ENCODE measurements around the gene PPP1R14C. TPM values are rescaled to one million over a fixed set of nuclear protein-coding genes. Genes with fewer than 3 reads are reported as not detected.
A peak's percentile ranks its signal among the peaks of the same experiment; 100 is the strongest.
"Not testable (repeated sequence)": the region's sequence is repeated elsewhere in the genome, so short reads cannot be mapped to it uniquely, and the experiment has no call there.

The PPP1R14C gene
- total and polyA plus RNA-seq, 4 donors: 6.5 to 68.4 (median 24.0) TPM

DNA sequence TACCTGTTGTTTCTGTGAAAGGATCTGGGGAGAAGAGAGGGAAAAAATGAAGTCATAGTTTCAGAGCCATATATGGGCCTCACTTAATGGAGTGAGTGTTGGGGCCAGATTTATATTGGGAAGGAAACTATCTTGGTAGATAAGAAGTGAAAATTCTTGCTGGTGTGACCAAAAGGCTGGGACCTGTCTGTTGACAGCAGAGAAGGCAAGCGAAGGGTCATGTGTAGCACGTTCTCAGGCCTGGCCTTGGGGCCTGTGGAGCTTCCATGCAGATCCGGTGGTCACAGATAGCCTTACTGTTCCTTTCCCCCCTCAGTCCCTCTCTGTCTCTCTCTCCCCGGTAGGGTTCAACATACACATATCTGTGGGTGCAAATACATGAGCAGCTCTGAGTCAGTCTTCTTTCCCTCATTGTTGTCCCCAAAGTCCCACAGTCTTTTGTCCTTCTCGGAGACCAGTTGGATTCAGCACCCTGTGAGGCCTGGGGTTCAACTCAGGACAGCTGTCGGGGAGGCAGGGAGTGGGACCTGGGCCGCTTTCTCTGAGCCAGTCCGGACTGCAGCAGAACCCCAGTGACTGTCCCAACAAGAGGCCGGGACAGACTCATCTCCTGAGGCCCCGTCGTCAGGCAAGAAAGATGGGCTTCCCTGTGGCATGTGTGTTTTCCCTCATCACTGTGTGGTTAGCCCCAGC is 34.6 kb downstream of the PPP1R14C start:
- WGBS, 2 donors: 93% methylated on average over 11 of the region's 11 CpGs
- Histone ChIP-seq H3K9me3 (ENCODE audit: control insufficient read depth in 4 of 4, insufficient read depth in 3 of 4, low read length in 3 of 4) (no peaks in the 10 kb centered on the region), H3K9ac (ENCODE audit: insufficient read depth in 1 of 2, low read length in 2 of 2) (no peak overlapping the region), H3K4me1 (ENCODE audit: control insufficient read depth in 5 of 5, insufficient read depth in 5 of 5, low read length in 5 of 5) (peaks cover 2 to 25% (median 12%) of the 10 kb centered on the region in 5 donors), H3K4me3 (no peak overlapping the region), H3K27ac (ENCODE audit: low read depth in 1 of 2, low read length in 1 of 2) (peak overlapping the region in 1 of 2 donors; percentile 92), H3K27me3 (ENCODE audit: control insufficient read depth in 3 of 3, insufficient read depth in 3 of 3, low read length in 2 of 3) (no peaks in the 10 kb centered on the region), H3K36me3 (ENCODE audit: control insufficient read depth in 4 of 4, insufficient read depth in 4 of 4, low read length in 4 of 4) (no peaks in the 10 kb centered on the region)
- ATAC-seq (ENCODE audit: insufficient read depth, low FRiP score) (no peak), DNase-seq (peak in 2 of 3 donors; percentile 48 to 50)
- TF ChIP-seq, protein P1, sequence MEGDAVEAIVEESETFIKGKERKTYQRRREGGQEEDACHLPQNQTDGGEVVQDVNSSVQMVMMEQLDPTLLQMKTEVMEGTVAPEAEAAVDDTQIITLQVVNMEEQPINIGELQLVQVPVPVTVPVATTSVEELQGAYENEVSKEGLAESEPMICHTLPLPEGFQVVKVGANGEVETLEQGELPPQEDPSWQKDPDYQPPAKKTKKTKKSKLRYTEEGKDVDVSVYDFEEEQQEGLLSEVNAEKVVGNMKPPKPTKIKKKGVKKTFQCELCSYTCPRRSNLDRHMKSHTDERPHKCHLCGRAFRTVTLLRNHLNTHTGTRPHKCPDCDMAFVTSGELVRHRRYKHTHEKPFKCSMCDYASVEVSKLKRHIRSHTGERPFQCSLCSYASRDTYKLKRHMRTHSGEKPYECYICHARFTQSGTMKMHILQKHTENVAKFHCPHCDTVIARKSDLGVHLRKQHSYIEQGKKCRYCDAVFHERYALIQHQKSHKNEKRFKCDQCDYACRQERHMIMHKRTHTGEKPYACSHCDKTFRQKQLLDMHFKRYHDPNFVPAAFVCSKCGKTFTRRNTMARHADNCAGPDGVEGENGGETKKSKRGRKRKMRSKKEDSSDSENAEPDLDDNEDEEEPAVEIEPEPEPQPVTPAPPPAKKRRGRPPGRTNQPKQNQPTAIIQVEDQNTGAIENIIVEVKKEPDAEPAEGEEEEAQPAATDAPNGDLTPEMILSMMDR (IDR thresholded peaks at IDR 0.05; ENCODE audit: control extremely low read depth, extremely low read depth): no peak

DNA sequence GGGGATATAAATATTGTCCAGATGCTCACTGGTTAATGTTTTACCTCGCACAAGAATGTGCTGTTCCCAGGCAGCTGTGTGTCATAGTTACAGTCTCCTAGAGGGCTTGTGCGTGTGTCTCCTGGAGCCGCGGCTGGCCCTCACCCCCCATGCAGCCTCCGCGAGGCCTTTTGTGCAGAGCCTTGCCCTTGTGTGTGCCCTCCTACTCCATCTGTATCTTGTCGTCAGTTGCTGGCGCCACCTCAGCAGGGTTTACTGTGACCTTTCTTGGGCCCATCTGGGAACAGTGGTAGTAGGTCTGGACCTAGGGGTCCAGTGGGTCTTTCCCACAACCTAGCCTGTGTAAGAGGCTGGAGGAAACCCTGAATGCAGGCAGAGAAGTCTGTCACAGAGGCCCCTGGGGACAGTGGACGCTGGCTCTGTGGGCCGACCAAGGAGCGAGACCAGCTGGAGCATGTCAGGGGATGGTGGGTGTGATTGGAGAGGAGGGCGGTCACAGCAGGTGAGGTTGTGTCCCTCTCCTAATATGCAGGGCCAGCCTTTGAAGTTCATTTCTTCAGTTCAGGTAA is 35.2 kb downstream of the PPP1R14C start:
- H3K9ac ChIP-seq (ENCODE audit: insufficient read depth in 1 of 2, low read length in 2 of 2): no peak overlapping the region
- H3K4me1 ChIP-seq (ENCODE audit: control insufficient read depth in 5 of 5, insufficient read depth in 5 of 5, low read length in 5 of 5): peaks cover 2 to 25% (median 12%) of the 10 kb centered on the region in 5 donors
- peak; percentile 47 to 57 (median 51) for DNase-seq
- no peak overlapping the region for H3K4me3 ChIP-seq
- WGBS, 2 donors: 74 to 82% methylated on average over 12 of the region's 12 CpGs
- TF ChIP-seq, protein P1 (IDR thresholded peaks at IDR 0.05; ENCODE audit: control extremely low read depth, extremely low read depth): no peak
- H3K9me3 ChIP-seq (ENCODE audit: control insufficient read depth in 4 of 4, insufficient read depth in 3 of 4, low read length in 3 of 4): no peaks in the 10 kb centered on the region
- peak overlapping the region; percentile 20 to 82 for H3K27ac ChIP-seq (ENCODE audit: low read depth in 1 of 2, low read length in 1 of 2)
- peak; percentile 12 for ATAC-seq (ENCODE audit: insufficient read depth, low FRiP score)
- no peaks in the 10 kb centered on the region for H3K36me3 ChIP-seq (ENCODE audit: control insufficient read depth in 4 of 4, insufficient read depth in 4 of 4, low read length in 4 of 4)
- no peaks in the 10 kb centered on the region for H3K27me3 ChIP-seq (ENCODE audit: control insufficient read depth in 3 of 3, insufficient read depth in 3 of 3, low read length in 2 of 3)

DNA sequence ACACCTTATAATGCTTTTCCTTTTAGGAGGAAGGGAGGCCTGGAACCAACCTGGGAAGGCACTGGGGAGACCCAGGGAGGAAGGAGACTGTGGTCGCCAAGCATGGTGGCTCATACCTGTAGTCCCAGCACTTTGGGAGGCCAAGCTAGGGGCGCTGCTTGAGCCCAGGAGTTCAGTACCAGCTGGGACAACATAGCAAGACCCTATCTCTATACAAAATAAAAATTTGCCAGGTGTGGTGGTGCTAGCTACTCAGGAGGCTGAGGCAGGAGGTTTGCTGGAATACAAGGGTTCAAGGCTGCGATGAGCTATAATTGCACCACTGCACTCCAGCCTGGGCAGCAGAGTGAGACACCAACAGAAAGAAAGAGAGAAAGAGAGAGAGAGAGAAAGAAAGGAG is 36.2 kb downstream of the PPP1R14C start:
- H3K4me3 ChIP-seq: no peak overlapping the region
- no peak overlapping the region for H3K9ac ChIP-seq (ENCODE audit: insufficient read depth in 1 of 2, low read length in 2 of 2)
- no peaks in the 10 kb centered on the region for H3K36me3 ChIP-seq (ENCODE audit: control insufficient read depth in 4 of 4, insufficient read depth in 4 of 4, low read length in 4 of 4)
- H3K9me3 ChIP-seq (ENCODE audit: control insufficient read depth in 4 of 4, insufficient read depth in 3 of 4, low read length in 3 of 4): no peaks in the 10 kb centered on the region
- no peaks in the 10 kb centered on the region for H3K27me3 ChIP-seq (ENCODE audit: control insufficient read depth in 3 of 3, insufficient read depth in 3 of 3, low read length in 2 of 3)
- DNase-seq (no peak), ATAC-seq (ENCODE audit: insufficient read depth, low FRiP score) (no peak)
- TF ChIP-seq, protein P1 (IDR thresholded peaks at IDR 0.05; ENCODE audit: control extremely low read depth, extremely low read depth): no peak
- WGBS, 2 donors: 98% methylated on average over 3 of the region's 3 CpGs
- H3K4me1 ChIP-seq (ENCODE audit: control insufficient read depth in 5 of 5, insufficient read depth in 5 of 5, low read length in 5 of 5): peaks cover 2 to 25% (median 12%) of the 10 kb centered on the region in 5 donors
- peak overlapping the region in 1 of 2 donors; percentile 22 for H3K27ac ChIP-seq (ENCODE audit: low read depth in 1 of 2, low read length in 1 of 2)

DNA sequence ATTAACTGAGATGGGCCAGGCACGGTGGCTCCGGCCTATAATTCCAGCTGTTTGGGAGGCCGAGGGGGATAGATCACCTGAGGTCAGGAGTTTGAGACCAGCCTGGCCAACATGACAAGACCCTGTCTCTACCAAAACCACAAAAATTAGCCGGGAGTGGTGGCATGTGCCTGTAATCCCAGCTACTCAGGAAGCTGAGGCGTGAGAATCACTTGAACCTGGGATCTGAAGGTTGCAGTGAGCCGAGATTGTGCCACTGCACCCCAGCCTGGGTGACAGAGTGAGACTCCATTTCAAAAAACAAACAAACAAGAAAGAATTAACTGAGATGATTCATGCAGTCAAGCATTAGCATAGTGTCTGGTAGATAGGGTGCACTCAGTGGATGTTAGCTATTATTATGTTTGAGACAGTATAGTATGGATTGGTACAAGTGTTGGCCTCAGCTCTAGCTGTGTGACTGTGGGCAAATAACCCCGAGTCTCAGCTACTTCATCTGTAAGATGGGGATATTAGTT is 37.1 kb downstream of the PPP1R14C start:
- not testable (repeated sequence) for ATAC-seq (ENCODE audit: insufficient read depth, low FRiP score); DNase-seq
- WGBS, 2 donors: 78 to 79% methylated on average over 7 of the region's 7 CpGs

More for the DNA sequence above, 37.1 kb downstream of the PPP1R14C start:
- not testable (repeated sequence) for H3K9ac ChIP-seq (ENCODE audit: insufficient read depth in 1 of 2, low read length in 2 of 2); H3K27me3 ChIP-seq (ENCODE audit: control insufficient read depth in 3 of 3, insufficient read depth in 3 of 3, low read length in 2 of 3); H3K36me3 ChIP-seq (ENCODE audit: control insufficient read depth in 4 of 4, insufficient read depth in 4 of 4, low read length in 4 of 4); H3K4me3 ChIP-seq; H3K9me3 ChIP-seq (ENCODE audit: control insufficient read depth in 4 of 4, insufficient read depth in 3 of 4, low read length in 3 of 4)
- H3K4me1 ChIP-seq (ENCODE audit: control insufficient read depth in 5 of 5, insufficient read depth in 5 of 5, low read length in 5 of 5): peaks cover 2 to 25% (median 12%) of the 10 kb centered on the region in 5 donors
- H3K27ac ChIP-seq (ENCODE audit: low read depth in 1 of 2, low read length in 1 of 2): peak overlapping the region in 1 of 2 donors; percentile 61

All from lung (tissue), 12 donors.